Activated T-cell treated with anti-CD3 and anti-CD28 coated beads, Interleukin-2, amount 50 U/mL, for 48 hours (primary cell): Measurements from ENCODE around the gene PLCE1.
A peak's percentile ranks its signal among the peaks of the same experiment; 100 is the strongest.
"Not testable (repeated sequence)": the region's sequence is repeated elsewhere in the genome, so short reads cannot be mapped to it uniquely, and the experiment has no call there.

Source experiments
- DNase-seq, 2 experiments: peaks; one replicate each; pipeline ENCODE4 v3.0.0-alpha.2; 2020

PLCE1 gene

DNA sequence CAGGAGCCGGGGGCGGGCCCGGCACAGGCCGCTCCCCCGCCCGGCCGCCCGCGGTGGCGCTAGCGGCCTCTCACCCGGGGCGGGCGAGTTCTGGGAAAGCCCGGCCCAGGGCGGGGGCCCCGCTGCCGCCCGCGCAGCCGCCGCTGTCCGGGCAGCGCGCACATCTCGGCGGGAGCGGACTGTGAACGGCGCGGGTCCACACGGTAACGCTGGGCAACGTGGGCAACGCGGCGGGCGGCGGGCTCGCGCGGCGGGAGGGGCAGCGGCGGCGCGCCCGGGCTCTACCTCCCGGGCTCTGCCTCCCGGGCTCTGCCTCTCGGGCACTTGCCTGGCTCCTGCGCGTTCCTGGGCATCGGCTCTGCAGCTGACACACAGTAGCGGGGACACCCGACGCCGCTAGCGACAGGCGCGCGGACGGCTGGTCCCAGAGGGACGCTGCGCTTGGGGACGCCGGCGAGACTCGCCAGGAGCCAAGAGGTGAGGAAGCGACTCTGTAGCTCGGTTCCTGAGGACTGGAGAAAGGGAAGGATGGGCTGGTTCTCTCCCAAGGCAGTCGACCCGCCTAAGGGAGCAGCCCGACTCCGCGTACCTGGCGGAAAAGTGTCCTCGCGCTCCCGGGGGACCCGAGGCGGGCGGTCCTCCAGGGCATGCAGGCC lies at the start of gene PLCE1:
Gene PLCE1, plus strand, starts transcription at position 150 of the 656 bp plus-strand sequence. CDS start 37,116 bp downstream, outside the sequence.
- peak; percentile 28 to 36 for DNase-seq

DNA sequence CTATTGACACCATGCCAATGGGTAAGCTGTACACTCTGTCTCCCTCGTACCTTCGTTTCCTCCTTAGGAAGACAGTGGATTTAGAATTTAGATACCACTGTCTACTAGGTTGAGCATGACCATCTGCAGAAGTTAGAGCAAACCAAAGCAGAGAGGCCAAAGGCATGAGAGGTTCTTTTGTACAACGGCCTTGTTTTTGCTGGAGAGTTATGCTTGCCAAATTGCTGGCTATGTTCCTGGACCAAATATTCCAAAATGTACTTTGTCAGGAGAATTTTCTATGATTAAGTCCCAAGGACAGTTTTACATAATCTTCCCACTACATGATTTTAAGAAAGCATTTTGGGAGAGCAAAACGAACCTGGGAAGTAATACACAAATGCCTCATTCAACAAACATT lies 47.9 kb upstream of the PLCE1 start:
- no peak for DNase-seq

DNA sequence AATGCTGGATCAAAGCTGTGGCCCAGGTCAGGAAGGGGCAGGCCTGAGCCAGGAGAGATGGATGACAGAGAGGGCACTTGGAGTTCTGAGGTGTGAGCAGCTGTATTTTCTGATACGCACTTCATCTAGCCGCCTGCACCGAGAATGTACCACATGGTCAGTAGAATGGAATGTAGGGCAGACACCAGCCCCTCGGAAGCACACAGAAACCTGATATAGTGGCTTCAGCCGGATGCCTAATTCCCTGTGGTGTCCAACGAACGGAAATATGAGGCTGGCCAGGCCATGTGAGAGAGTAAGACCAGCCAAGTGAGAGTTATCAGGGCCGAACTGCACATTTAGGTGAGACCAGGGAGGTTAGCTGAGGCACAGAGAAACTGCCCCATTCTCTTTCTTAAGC lies 46.7 kb upstream of the PLCE1 start:
- DNase-seq = no peak

DNA sequence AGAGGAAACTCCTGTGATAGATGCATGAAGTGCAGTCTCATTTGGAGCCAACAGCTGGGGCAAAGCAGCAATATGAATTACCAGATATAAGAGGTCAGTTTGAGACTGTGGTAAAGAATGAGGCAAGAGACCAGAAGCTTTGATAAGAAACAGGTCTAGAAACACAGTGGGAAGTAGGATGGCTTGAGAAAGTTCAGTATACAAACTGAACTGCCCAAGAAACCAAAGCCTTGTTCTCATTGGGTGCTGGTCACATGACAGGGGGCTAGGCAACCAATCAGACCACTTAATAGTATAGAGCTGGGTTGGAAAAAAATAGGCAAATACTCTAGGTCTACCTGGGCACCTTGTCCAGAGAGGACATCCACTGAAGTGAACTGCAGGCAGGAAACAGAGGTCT lies 46.2 kb upstream of the PLCE1 start:
- DNase-seq = no peak

DNA sequence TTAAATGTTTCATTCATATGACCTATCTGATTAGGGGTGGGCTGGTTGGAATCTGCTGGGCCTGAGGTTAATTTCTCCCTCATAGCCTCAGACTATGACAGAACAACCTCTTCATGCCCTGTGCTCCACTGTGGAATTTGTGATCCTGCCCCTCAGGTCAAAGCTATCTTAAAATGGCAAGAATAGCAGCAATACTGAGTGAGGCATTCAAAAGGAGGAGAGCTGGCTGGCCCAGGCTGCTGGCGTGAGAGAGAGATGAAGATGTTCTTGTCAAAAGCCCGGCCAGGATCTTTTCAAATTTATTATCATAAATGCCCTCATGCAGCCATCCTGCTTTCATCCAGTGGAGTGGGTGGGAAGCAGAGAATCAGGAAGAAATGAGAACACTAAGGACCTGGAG lies 41.8 kb upstream of the PLCE1 start:
- DNase-seq = no peak

DNA sequence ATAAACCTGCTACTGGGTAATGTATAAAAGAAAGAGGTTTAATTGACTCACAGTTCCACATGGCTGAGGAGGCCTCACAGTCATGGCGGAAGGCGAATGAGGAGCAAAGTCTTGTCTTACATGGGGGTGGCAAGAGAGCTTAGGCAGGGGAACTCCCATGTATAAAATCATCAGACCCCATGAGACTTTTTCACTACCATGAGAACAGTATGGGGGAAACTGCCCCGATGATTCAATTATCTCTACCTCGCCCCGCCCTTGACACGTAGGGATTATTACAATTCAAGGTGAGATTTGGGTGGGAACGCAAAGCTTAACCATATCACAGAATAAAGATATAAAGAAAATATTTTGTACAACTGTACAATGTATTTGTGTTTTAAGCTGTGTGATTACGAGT lies 39.4 kb upstream of the PLCE1 start:
- DNase-seq = no peak

DNA sequence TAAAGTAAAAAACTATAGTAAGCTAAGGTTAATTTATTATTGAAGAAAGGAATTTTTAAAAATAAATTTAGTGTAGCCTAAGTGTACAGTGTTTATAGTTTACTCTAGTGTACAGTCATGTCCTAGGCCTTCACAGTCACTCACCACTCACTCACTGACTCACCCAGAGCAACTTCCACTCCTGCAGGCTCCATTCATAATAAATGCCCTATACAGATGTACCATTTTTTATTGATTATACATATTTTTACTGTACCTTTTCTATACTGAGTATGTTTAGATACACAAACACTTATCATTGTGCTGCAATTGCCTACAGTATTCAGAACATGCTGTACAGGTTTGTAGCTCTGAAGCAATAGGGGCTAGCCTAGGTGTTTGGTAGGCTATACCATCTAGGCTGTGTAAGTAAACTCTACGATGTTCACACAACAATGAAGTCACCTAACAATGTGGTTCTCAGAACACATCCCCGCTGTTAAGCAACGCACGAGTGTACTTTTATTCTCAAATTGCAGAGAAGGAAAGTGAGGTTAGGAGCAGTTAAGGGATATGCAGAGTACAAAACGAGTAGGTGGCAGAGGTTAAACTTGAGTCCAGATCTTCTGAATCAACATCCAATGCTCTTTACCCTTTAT lies 38.9 kb upstream of the PLCE1 start:
- DNase-seq = no peak

DNA sequence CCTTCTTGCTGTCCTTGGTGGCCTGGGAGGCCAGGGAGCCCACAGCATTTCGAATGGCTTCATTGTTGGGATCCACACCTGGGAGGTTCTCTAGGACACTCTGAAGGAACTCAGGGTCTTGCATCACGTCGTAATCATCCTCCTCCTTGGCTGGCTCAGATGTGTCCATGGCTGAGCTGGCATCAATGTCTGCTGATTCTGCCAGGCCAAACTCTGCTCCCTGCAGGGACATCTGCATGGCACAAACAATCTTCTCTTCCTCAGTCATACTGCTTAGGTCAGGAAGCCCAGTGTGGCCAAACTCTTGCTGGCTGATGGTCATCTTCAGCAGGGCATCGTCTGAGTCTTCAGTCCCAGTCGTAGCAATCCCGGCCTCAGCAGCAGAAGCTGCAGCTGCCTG lies 34.9 kb upstream of the PLCE1 start:
- no peak for DNase-seq

DNA sequence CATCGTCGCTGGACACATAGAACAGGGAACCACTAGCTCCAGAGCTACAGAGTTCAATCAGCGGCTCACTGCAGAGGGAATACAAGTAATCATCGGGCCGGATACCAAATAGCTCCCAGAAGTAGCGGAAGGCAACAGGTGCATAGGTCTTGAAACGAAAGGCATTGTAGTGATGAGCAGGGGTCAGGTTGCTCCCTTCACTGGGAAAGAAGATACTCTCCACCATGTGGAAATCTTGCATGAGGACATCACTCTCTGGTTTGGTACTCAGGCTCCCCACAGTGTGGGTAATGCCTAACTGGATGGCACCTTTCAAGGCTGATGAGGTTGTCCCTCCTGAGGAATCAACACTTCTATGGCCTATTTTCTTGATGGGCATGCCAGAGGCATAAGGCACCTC lies 32.7 kb upstream of the PLCE1 start:
- DNase-seq = not testable (repeated sequence)

DNA sequence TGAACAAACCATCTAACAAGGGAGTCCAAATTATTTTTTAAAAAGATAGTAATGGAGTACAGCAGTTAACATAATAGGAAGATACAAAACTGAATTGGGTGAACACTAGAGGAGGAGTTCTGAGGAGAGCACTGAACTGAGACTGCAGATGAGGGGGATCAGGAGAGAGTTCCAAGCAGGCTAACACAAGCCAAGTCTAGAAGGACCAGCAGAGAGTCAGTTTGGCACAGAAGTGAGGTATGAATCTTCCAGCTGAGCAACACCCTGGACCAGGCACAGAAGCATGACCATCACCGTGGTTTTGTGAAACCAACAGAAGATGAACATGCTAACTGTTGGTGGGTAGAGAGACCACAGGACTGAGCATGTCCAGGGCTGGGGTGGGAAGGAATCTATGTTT lies 30.8 kb upstream of the PLCE1 start:
- DNase-seq = no peak

DNA sequence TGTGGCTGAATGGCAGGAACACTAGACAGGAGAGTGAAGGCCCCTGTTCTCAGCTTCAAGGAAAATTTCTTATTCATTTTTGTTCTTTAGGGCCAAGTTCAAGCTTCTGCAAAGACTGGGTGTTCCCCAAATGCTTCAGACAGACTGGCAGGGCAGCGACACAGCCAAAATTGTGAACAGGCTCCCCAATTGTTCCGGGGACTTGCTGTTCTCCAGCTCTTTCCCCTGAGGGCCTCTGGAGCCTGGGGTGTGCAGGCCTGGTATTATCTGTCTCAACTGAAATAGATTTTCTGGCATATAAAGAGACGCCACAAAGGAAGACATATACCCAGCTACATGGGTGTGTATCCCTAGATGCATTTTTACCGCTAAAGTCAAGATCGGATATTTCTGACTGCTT lies 30.3 kb upstream of the PLCE1 start:
- no peak for DNase-seq

DNA sequence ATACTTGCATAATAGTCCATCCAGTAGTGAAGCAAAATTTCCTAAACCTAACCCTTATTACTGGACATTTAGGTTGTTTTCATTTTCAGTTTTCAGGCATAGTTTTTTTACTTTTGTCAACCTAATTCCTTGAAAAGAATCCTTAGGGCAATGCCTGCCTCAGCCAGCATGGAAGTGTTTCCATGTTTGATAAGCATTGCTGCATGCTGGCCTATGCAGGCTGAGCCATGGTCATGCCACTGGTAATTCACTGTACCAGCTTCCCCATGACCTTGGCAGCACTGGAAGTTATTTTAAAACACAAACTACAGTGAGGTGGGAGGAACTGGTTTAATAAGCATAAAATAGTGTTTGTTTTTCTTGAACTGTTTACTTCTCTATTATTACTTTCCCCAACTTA lies 27.8 kb upstream of the PLCE1 start:
- DNase-seq = no peak

DNA sequence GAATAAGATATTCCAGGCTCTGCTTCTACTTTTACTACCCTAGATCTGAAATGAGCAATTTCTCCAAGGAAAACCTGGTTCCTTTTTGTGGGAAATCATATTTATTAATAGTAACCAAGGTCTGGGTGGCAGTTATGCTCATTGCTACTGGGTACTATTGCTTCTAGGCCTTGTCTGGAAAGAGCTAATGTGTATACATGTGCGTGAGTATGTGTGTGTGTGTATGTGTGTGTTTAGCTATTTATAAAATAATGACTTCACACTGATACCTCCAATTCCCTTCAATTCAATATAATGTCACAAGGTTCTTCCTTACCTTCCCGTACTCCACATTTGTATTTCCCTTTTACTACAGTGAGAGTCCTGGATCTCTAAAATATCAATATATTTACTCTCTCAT lies 26.0 kb upstream of the PLCE1 start:
- DNase-seq = no peak

DNA sequence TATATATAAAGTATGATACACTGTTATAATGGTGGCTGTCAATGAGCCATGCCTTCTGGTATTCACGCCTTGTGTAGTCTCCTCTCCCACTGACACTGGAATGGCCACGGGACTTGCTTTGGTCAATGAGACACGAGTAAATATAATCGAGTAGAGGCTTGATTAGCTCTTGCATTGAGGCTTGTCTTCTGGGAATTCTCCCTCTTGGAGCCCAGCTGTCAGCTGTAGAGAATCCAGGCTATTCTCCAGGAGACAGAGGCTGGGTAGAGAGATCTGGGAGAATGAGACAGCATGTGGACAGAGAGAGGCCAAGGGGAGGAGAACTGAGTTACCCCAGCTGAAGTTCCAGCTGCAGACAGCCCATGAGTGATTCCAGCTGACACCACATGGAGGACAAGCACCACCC lies 25.2 kb upstream of the PLCE1 start:
- no peak for DNase-seq

DNA sequence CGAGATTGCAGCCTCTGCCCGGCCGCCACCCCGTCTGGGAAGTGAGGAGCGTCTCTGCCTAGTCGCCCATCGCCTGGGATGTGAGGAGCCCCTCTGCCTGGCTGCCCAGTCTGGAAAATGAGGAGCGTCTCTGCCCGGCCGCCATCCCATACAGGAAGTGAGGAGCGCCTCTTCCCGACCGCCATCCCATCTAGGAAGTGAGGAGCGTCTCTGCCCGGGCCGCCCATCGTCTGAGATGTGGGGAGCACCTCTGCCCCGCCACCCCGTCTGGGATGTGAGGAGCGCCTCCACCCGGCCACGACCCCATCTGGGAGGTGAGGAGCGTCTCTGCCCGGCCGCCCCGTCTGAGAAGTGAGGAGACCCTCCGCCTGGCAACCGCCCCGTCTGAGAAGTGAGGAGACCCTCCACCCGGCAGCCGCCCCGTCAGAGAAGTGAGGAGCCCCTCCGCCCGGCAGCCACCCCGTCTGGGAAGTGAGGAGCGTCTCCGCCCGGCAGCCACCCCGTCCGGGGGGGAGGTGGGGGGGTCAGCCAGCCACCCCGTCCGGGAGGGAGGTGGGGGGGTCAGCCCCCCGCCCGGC lies 23.2 kb upstream of the PLCE1 start:
- DNase-seq = not testable (repeated sequence)

DNA sequence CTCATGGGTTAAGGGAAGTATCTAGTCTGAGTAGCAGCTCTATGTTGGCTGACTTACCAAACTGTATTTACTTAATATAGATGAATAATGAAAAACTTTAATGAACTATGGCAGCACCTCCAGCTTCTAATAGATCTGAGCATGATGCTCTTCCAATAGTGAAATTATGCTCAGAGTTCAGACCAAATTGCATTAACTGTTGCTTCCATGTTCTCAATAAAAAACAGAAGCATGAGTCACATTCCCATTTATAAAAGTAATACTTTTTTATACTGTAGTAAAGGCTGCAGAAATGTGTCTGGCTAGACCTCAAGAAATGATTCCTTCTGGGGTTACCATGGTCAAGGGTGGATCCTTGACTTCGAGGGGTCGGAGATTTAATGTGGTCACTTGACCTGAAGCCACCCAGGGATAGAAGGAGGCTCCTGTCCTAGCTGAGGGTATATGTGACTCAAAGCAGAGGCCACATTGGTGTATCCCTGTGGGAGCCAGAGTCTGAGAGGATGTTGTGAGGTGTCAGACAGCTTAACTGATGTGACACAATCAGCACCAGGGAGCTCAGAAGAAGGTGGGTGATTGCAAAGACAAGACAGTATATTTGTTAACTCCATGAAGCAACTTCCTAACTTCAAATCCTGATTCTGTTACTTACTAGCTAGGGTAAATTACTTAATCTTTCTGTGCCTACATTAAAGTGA lies 19.8 kb upstream of the PLCE1 start:
- no peak for DNase-seq

DNA sequence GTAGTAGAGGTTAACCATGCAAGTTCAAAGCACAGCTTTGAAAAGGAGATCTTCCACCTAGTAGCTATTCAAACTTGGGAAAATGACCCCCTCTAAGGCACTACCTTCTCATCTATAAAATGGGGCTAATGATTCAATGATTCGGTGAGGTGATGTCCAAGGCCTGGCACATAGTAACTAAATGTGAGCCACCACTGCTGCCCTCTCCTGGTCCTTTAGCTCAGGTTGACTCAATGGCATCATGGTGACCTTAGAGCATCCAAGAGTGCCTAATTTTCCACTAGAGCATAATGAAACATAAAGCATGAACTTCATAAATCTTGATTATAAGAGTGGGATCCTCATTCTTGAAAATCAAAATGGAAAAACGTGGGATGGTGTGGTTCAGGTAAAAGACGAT lies 16.3 kb upstream of the PLCE1 start:
- no peak for DNase-seq

DNA sequence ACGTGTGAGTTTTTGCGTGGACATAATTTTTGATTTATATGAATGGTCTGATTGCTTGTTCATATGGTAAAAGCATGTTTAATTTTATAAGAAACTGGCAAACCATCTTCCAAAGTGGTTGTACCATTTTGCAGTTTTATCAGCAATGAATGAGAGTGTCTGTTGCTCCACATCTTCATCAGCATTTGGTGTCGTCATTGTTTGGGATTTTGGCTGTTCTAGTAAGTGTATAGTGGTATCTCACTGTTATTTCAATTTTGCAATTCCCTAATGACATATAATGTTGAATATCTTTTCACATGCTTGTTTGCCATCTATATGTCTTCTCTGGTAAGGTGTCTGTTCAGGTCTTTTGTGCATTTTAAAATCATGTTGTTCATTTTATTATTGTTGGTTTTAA lies 13.2 kb upstream of the PLCE1 start:
- no peak for DNase-seq

DNA sequence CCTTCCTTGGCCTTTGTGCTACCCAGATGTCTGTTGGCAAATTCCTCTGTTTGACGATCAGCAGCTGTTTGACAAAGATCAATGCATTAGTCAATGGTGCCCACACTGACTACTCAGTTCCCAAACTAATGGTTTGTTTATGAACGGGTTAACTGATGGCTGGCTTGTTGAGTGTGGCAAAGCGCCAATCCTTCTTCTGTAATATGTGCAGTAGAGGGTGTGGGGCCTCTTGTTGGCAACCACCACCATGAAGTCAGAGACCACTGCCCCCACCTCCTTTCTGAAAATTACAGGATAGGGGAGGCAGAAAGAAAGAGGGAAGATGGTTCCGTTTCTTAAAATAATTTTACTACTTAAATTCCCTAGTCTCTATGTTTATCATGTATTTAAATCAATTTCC lies 2.6 kb upstream of the PLCE1 start:
- no peak for DNase-seq

DNA sequence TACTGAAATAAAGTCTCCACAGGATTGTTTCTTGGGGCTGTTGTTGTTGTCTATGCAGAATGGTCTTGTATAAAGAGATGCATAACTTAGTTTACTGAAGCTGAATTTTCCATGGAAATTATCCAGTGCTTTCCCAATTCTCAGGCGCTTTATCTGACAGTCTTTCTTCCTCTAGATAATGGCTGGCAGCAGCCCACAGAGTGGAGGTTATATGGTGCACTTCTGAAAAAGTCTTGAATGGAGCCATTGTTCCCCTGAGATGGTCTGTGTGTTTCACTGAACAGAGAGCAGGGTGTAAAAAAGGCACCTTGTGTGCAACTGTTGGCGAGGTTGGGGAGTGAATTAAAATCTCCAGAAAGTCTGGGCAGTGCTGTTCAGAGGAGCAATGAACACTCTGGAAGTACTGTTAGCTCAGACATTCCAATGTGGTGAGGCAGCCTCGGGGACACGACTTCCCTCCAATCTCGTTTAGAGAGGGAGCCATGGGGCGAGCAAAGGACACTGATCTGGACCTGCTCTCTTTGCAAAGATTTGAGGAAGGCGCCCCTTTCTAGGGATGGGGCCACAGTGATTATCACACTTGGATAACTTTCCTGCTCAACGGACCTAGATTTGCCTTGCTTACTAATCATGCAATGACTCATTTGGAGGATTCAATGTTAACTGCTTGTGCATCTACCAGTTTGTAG lies 2.0 kb upstream of the PLCE1 start:
- DNase-seq = no peak

DNA sequence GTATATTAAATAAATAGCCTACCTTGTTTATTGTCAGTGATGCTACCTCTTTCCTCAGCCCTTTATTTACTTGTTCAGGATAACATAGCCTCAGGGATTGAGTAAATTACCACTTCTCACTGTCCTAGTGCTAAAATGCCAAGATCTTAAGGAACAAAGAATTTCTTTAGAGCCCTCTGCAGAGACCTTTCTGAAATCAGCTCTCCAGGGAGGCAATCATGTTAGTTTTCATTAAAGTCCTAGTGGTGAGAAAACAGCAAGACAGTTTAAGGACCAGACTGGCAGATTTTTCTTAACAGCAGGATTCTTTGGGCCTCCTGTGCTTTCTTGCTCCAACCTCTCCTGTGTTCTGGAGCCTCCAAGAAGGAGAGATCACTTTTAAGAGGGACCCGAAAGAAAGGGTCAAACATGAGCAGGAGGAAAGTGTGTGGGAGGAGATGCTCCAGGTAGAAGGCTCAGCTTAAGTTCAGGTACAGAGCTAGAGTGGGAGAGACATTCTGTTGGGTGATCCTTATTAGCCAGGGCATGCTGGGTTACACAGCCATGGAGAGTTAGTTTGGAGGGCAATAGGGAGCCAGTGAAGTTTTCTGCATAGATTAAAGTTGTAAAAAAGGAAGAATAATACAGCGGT lies 1.2 kb upstream of the PLCE1 start:
- no peak for DNase-seq

DNA sequence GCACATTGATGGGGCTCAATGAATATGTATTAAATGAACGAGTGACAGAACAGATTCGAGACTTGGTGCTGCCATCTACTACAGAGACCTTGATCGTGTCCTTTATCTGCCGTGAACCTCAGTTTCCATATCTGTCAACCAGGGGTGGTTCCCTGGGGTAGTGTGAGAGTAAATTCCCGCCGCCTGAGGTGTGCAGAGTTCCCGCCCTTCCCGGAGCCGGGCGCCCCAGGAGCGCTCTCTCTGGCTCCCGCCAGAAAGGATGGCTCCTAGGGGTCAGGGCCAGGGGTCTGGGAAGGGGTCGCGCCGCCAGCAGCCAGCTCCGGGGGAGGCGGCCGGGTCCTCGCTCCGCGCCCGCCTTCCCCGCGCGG lies 333 bp upstream of the PLCE1 start:
- DNase-seq = no peak

DNA sequence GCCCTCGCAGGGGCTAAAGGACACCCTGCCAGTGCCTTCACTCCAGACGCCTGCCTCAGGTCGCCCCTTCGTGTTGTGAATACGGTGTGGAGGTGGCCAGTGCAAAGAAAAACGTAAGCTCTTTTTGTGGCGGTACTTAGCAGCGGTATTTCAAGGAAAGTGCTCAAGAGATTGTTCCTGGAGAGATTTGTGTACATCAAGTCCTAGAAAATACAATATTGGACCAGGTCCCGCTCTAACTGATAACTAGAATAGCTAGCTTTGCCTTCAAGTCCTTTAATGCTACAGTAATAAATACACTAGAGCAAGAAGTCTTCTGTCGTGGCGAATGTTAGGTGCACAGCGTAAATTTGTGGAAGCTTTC lies 689 bp downstream of the PLCE1 start:
- no peak for DNase-seq
